GM19193 (cell line): Measurements from ENCODE around the gene PLEKHA7.

ENCODE experiments used
- POLR2A ChIP-seq: IDR thresholded peaks from 4 replicates; pipeline ENCODE4 v1.6.1; 2011; ENCODE audit not compliant: insufficient read depth, insufficient read length; ENCODE audit errors: extremely low read depth

Gene PLEKHA7

DNA sequence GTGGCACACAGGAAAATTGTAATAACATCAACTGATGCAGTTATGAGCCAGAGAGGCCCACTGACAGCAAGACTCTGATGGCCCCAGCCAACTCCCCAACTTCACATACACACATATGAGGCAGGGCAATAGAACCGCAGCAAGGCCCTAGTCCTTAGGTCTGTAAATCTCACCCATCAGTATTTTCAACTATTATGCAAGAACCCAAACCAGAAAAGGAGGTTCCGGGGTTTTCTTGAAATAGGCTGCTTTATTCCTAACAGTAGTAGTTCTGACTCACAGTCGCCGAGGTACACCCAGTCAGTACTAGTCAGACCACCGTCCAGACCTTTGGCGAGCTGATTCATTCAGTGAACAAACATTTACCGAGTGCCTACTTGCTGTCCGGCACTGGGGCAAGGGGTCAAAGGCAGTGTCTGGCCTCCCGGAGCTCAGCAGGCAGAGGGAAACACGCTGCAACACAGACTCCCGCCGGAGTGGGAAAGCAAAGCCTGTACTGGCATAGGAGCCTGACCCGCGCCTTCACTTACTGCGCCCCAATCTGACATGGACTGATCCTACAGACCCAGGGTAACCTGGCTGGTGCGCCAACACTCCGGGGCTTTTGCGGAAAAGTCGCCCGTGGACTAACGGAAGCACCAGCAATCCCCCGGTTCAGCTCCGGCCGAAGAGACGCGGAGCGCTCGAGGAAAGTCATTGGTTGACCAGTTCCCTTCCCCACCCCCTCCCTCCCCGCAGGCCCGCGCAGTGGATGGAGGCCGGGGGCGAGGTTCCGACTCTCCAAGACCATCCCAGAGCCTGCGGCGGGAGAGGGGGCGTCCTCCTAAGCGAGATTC lies 1.3 kb downstream of the PLEKHA7 start:
- no peak for TF ChIP-seq POLR2A

DNA sequence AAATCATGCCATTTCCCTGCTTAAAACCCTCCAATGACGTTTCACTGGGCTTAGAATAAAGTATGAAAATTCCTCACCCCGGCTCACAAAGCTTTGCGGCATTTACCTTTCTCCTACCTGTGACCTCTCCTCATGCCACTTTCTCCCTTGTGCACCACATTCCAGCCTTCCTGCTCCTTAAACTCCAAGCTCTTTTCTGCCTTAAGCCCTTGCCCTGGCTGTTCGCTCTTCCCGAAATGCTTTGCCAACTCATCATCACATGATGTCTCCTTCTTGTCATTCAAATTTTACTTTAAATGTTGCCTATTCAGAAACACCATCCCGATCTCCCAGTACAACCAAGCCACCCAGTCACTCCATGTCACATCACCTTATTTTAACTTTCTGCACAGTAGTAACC lies 2.0 kb downstream of the PLEKHA7 start:
- TF ChIP-seq POLR2A = no peak

DNA sequence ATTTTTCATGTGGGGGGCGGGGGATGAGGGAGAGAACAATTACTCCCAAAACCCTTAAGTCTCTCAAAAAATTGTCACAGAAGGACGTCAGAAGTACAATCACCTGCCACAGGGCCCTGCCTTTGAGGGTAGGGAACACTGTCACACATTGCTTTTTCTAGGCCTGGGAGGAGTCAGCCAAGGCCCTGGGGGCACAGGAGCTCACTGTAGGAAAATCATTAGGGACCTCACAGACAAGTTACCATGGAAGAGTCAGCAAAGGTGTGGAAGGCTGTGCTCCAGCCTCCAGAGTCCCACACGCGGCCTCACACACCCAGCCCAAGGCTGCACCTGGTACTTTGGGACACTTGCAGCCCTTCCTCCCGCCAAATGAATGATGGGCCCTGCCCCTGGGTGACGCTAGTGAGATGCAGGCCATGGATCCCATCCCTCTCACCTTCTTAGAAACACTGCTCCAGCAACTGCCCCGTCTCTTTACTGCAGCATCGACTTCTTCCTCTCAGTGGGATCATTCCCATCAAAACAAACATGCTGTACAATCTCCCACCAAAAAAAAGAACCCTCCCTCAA lies 3.3 kb downstream of the PLEKHA7 start:
- TF ChIP-seq POLR2A = no peak

DNA sequence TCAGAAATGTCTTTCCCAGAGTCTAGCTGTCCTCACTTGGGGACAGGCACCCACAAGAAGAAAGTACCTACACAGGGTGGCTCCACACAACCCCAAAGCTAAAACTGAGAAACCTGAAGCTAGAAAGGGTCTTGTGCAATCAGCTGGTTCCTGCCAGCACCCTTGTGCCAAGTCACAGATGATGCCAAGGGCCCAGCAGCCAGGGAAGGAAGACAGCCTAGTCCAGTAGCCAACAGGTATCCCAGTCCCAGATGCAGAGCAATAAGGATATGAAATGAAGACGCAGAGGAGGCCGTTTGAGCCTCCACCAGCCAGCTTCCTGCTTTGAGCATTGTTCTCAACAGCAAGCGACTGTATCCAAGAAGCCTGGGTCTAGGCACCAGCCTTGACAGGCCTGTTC lies 6.1 kb downstream of the PLEKHA7 start:
- TF ChIP-seq POLR2A = no peak

DNA sequence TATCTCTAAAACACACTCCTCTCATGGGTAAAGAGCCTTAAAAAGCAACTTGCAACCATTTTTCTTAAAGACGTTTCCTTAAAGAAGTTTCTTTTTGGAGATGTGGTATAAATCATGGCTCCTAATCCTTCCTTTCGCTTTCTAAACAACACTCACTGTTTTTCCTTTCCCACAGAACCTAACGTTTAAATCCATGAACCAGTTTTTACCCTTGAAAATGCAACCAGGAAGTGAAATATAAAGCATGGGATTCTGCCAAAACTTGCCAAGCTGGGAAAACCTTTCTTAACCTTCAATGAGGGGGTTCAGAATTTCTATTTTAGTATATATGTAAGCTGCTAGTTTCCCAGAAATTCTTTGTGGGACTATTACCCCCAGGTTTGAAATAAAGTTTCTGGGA lies 8.6 kb downstream of the PLEKHA7 start:
- no peak for TF ChIP-seq POLR2A

DNA sequence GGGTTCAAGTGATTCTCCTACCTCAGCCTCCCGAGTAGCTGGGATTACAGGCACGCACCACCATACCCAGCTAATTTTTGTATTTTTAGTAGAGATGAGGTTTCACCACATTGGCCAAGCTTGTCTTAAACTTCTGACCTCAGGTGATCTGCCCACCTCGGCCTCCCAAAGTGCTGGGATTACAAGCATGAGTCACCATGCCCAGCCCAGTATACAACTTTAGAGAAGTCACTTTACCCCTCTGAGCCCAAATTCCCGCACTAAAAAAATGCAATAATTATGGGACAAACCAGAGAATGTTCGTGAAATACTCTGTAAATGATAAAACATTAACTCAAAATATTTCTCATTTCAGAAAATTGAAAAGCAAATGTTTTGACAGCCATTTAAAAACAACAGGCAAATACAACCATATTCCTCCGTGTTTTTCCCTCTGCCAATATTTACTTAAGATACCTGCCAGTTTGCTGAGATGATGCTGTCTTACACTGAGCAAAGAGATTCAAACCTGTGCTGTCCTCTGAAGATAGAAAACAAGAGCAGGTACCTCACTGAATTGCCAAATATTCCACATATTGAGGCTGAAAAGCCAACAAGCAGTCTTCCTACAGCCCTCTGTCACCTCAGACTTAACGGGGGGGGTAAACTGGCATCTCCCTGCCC lies 9.6 kb downstream of the PLEKHA7 start:
- no peak for TF ChIP-seq POLR2A

DNA sequence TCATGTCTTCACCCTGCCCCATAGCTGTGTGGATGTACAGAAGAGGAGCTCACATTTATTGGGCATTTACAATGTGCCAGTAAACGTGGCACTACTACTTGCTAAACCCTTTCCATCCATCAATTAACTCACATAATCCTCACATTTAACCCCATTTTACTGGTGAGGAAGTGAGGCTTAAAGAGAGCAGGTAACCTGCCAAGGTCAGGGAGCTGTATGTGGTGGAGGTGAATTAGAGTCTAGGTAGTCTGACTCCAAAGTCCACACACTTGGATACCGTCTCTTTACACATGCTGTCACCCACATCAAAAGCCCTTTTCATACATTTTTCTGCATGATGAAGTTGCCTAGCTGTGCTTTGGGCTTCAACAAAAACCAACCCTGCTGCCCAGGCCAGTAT lies 10.8 kb downstream of the PLEKHA7 start:
- TF ChIP-seq POLR2A = no peak

DNA sequence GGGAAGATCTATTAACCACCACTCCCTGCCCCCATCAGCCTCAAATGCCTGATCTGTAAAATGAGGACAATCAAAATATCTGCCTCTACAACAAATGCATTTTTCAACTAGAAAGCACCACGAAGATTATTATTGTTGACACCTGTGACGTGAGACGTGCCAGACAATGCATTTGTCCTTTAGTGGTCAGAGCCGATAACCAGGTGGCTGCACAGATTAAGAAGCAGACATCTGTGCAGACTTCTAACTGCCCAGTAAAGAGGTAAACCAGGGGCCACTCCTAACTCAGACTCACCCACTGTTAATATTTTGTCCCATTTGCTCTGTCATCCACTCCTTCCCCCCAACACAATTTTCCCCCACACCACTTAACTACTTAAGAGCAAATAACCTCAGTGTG lies 11.7 kb downstream of the PLEKHA7 start:
- no peak for TF ChIP-seq POLR2A

DNA sequence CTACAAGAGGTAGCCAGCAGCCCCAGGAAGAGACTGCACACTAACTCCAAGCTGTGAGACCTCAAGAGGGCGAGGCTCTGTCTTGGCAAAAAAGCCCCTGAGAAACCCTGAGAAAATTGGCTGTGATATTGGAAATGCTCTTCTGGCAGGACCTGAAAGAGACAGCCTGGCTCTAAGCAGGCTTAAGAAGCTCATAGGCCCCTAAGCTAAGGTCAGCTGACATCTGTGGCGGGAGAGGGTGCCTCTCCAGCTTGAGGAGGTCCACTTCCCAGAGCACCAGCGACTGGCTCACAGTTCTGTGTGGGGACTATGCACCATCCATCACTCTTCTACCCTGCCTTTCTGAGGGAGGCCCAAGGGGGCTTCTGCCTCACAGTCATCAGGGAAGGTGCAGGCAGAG lies 12.4 kb downstream of the PLEKHA7 start:
- no peak for TF ChIP-seq POLR2A

DNA sequence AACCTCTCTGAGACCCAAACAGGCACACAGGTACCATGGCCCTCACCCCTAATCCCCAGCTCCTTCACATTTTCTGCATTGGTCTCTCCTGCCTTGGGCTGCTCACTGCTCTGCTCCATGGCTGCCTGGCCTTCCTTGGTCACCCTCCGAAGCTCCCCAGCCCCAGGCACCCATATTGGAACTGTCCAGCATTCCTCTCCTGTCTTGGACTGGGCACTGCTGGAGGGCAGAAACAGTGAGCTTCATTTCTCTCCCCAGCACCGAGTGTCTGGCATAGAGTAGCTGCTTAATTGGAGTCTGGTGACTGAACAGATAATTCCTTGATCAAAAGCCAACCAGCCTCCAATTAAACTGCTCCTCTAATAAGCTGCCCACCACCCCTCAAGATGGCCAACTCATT lies 13.2 kb downstream of the PLEKHA7 start:
- TF ChIP-seq POLR2A = no peak

DNA sequence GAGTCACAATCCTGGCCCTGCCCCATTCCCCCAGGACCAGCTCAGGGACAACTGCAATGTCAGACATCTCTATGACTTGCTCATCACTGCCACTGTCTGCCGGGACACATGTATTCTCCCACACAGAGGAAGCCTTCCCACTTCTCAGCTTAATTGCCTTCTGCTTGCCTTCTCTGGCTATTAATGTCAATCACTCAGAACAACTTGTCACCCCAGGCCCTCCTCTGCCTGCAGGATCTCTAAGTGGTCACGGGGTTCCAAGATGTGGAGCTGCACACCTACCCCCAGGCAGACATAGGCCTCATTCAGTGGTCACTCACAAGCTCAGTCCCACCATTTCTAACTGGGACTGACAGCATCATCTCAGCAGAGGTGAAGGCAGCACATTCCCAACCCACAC lies 15.1 kb downstream of the PLEKHA7 start:
- TF ChIP-seq POLR2A = no peak

DNA sequence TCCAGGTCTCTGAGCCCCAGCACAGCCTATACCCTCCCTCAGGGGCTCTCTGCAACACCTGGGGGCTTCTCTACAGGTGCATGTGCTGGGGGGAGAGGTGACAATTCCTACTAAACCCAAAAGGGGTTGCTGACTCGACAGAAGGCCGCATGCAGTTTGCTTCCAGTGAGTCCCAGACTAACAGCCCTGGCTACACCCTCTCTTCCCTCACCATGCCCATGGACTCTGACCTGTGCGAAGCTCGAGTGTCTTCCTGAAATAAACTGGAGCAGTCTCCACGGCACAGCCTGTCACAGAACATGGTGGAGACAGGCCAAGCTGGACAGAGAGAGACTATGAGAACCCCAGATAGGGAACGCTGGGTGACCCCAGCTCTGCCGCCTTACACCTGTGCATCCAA lies 16.6 kb downstream of the PLEKHA7 start:
- TF ChIP-seq POLR2A = no peak

DNA sequence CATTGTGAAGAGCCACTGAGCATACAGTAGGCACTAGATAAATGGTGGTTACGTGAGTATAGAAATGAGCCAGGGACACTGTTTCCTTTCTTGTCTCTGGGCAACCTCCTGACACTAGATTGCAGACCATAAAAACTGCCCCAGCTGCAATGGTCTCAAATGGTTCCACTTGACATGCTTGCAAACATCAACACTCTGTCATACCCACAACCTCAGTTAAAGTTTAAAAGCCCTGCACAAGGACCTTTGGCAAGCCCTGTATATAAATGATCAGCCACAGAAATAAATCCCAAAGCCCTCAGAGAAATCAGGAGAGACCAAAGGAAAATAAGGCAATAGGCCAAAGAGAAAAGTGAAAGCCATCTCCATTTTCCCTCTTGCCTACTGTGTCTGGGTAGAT lies 20.7 kb downstream of the PLEKHA7 start:
- no peak for TF ChIP-seq POLR2A

DNA sequence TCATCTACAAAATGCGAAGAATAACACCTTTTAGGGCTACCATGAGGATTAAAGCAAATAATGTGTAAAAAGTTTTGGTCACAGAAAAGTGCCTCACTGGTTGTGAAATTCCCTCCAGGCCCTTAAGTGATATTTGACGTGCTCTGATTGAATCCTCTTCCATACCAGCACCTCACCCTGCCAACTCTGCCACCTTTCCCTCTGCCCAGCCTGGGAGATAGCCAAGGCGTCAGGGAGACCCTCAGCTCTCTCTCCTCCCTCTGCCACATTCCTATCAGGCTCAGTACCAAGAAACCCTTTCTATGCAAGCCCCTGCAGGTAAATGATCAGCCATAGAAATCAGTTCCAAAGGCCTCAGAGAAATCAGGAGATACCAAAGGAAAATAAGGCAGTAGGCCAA lies 21.4 kb downstream of the PLEKHA7 start:
- TF ChIP-seq POLR2A = no peak

DNA sequence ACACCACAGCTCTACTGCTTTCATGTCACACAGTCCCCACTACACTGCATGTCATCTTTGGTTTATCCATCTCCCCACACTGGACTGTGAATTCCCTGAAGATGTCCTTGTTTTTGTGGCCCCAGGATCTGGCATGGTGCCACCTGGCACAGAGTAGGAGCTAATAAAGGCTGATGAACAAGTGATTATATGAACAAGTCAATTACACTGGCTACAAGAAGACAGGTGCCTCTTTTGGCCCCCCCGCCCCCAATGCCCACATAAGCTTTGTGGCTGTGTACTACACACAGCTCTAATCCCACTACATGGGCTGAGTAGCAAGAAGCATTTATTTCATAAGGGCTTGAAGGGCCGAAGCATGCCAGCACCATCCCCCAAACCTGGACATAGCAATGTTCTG lies 24.7 kb downstream of the PLEKHA7 start:
- no peak for TF ChIP-seq POLR2A

DNA sequence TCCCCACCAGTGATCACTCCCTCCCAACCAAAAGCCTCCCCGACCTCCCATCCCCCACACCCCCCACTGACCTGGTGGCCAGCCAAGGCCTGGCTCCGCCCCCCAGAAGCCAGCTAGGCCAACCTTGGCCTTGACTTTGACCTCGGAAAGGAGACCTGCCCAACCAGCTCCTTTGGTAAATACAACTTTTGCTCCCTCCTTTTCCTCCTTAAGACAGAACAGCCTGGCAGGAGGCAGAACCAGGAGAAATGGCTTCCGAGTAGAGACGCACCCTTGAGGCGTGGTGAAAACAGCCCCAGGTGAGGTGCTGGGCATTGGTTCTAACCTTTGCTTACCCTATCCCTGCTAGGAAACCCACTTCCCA lies 27.0 kb downstream of the PLEKHA7 start:
- TF ChIP-seq POLR2A = no peak
